Liver (tissue), 9 donors: Measurements from ENCODE around the gene RIMKLA. TPM values are rescaled to one million over a fixed set of nuclear protein-coding genes. Genes with fewer than 3 reads are reported as not detected.

Experiments
- DNase-seq: peaks from one replicate; pipeline ENCODE4 v3.0.0-alpha.2; 2017; ENCODE audit warnings: low spot score
- H3K27ac ChIP-seq, 2 donors: one replicate each; pipeline ENCODE4 v1.7.0; 2013; ENCODE audit warnings: inconsistent platforms in 2 of 2, low read length in 2 of 2, control low read depth in 1 of 2, low read depth in 1 of 2, mild to moderate bottlenecking in 1 of 2
- H3K27me3 ChIP-seq, 4 donors: one replicate each; pipeline versions ENCODE4 v1.6.1 to v1.7.0; 2013; ENCODE audit warnings: low read length in 3 of 4, inconsistent platforms in 1 of 4, mild to moderate bottlenecking in 1 of 4, moderate library complexity in 1 of 4; ENCODE audit not compliant: control insufficient read depth in 4 of 4, insufficient read depth in 4 of 4
- H3K36me3 ChIP-seq, 4 donors: one replicate each; pipeline versions ENCODE4 v1.6.1 to v1.7.0; 2013; ENCODE audit warnings: low read length in 3 of 4, mild to moderate bottlenecking in 3 of 4, low read depth in 1 of 4, moderate library complexity in 1 of 4; ENCODE audit not compliant: control insufficient read depth in 4 of 4, insufficient read depth in 3 of 4
- H3K4me1 ChIP-seq, 4 donors: one replicate each; pipeline versions ENCODE4 v1.6.1 to v1.7.0; 2013; ENCODE audit warnings: low read length in 3 of 4, mild to moderate bottlenecking in 3 of 4, moderate library complexity in 1 of 4; ENCODE audit not compliant: control insufficient read depth in 4 of 4, insufficient read depth in 4 of 4
- H3K4me3 ChIP-seq, 3 donors: one replicate each; pipeline versions ENCODE4 v1.6.1 to v1.7.0; 2013; ENCODE audit warnings: low read length in 3 of 3, control low read depth in 1 of 3, low read depth in 1 of 3, mild to moderate bottlenecking in 1 of 3
- H3K9ac ChIP-seq, 2 donors: one replicate each; pipeline ENCODE4 v1.7.0; 2013; ENCODE audit warnings: low read length in 2 of 2, mild to moderate bottlenecking in 2 of 2, moderate library complexity in 2 of 2, control low read depth in 1 of 2, low read depth in 1 of 2
- H3K9me3 ChIP-seq, 4 donors: one replicate each; pipeline versions ENCODE4 v1.6.1 to v1.7.0; 2013; ENCODE audit warnings: low read length in 3 of 4; ENCODE audit not compliant: control insufficient read depth in 4 of 4
- CTCF ChIP-seq: fragments of 150-350 bp; IDR thresholded peaks from 2 replicates; pipeline ENCODE4 v1.5.1; 2017; ENCODE audit warnings: improper control_type of control experiment, low read depth, low read length; ENCODE audit not compliant: missing input control
- FOXA2 ChIP-seq: IDR thresholded peaks from 2 replicates; pipeline ENCODE4 v1.6.1; 2016; ENCODE audit warnings: antibody characterized with exemption
- HNF4A ChIP-seq, 2 donors: conservative IDR thresholded peaks; 2 replicates each; pipeline ENCODE4 v1.6.1; 2016; ENCODE audit warnings: antibody characterized with exemption in 2 of 2, mild to moderate bottlenecking in 2 of 2
- HNF4G ChIP-seq: IDR thresholded peaks from 2 replicates; pipeline ENCODE4 v1.6.1; 2016; ENCODE audit warnings: antibody characterized with exemption
- JUND ChIP-seq, 2 donors: IDR thresholded peaks; 2 replicates each; pipeline ENCODE4 v1.6.1; 2016; ENCODE audit warnings: antibody characterized with exemption in 2 of 2
- MAX ChIP-seq: IDR thresholded peaks from 2 replicates; pipeline ENCODE4 v1.6.1; 2016; ENCODE audit warnings: antibody characterized with exemption
- RAD21 ChIP-seq, 2 donors: IDR thresholded peaks; 2 replicates each; pipeline ENCODE4 v1.6.1; 2016; ENCODE audit warnings: antibody characterized with exemption in 2 of 2, mild to moderate bottlenecking in 2 of 2
- REST ChIP-seq: IDR thresholded peaks from 2 replicates; pipeline ENCODE4 v1.6.1; 2016; ENCODE audit warnings: antibody characterized with exemption, mild to moderate bottlenecking
- RXRA ChIP-seq, 2 donors: IDR thresholded peaks; 2 replicates each; pipeline ENCODE4 v1.6.1; 2017 to 2018; ENCODE audit warnings: antibody characterized with exemption in 2 of 2, mild to moderate bottlenecking in 1 of 2
- SP1 ChIP-seq: IDR thresholded peaks from 2 replicates; pipeline ENCODE4 v1.6.1; 2018; ENCODE audit warnings: antibody characterized with exemption, mild to moderate bottlenecking
- TAF1 ChIP-seq: conservative IDR thresholded peaks from 2 replicates; pipeline ENCODE4 v1.6.1; 2016; ENCODE audit warnings: antibody characterized with exemption, mild to moderate bottlenecking
- YY1 ChIP-seq: IDR thresholded peaks from 2 replicates; pipeline ENCODE4 v1.6.1; 2016; ENCODE audit warnings: antibody characterized with exemption, mild to moderate bottlenecking
- WGBS: extraction: QIAGEN DNeasy Blood & Tissue Kit; methylation state at CpG from one replicate; pipeline ENCODE4 v1.1.7; 2013; 5-methylcytosine and 5-hydroxymethylcytosine counted together
- polyA plus RNA-seq, 2 donors: library from polyadenylated mRNA; stranded (reverse) in 1 of 2; unstranded in 1 of 2; fragments of 200-250 nt in 1 of 2; fragments of >200 nt in 1 of 2; fragmentation: Nextera tagmentation in 1 of 2; extraction: Ambion mirVana in 1 of 2; gene quantifications; one replicate each; pipeline versions ENCODE4 v1.2.1 to v1.2.3, GENCODE V29; 2013 to 2015
- total RNA-seq, 2 donors: library from RNA; depleted of rRNA; stranded (reverse); fragments of >200 nt; gene quantifications; one replicate each; pipeline ENCODE4 v1.2.3, GENCODE V29; 2014
- donor health status: healthy.
- donor health status: healthy.
- donor health status: healthy.
- donor health status: healthy.
- donor health status: healthy.

The RIMKLA gene
- total and polyA plus RNA-seq, 4 donors, result 0.03 to 0.09 (median 0.08) TPM

GRCh38 chr1:42365118-42365517, 15.5 kb upstream of the RIMKLA start:
- no peaks in the 10 kb centered on the region for H3K9me3 ChIP-seq
- H3K27me3 ChIP-seq, result no peaks in the 10 kb centered on the region
- H3K9ac ChIP-seq, result no peak overlapping the region
- no peak for DNase-seq
- H3K36me3 ChIP-seq, result no peaks in the 10 kb centered on the region
- no peak overlapping the region for H3K4me3 ChIP-seq
- TF ChIP-seq JUND (IDR thresholded peaks at IDR 0.05), result no peak
- TF ChIP-seq CTCF, result no peak
- TF ChIP-seq HNF4A (conservative IDR thresholded peaks at IDR 0.05), result no peak
- no peak for TF ChIP-seq RAD21 (IDR thresholded peaks at IDR 0.05)
- TF ChIP-seq SP1, result no peak
- no peak for TF ChIP-seq RXRA (IDR thresholded peaks at IDR 0.05)
- H3K27ac ChIP-seq, result no peak overlapping the region
- peaks cover 0 to 7% (median 0%) of the 10 kb centered on the region in 4 donors for H3K4me1 ChIP-seq
- 83% methylated on average over 2 of the region's 2 CpGs for WGBS

GRCh38 chr1:42368096-42368795, 12.3 kb upstream of the RIMKLA start:
- 67% methylated on average over 7 of the region's 7 CpGs for WGBS
- H3K9me3 ChIP-seq, result no peaks in the 10 kb centered on the region
- peaks cover 0 to 7% (median 0%) of the 10 kb centered on the region in 4 donors for H3K4me1 ChIP-seq
- H3K4me3 ChIP-seq, result no peak overlapping the region
- no peaks in the 10 kb centered on the region for H3K36me3 ChIP-seq
- no peaks in the 10 kb centered on the region for H3K27me3 ChIP-seq
- DNase-seq, result no peak
- no peak overlapping the region for H3K9ac ChIP-seq
- TF ChIP-seq TAF1 (no peak), HNF4A (conservative IDR thresholded peaks at IDR 0.05) (peak in 1 of 2 donors; percentile 22)
- no peak overlapping the region for H3K27ac ChIP-seq

- Histone ChIP-seq H3K27me3 (no peaks in the 10 kb centered on the region), H3K9ac (no peak overlapping the region), H3K27ac (no peak overlapping the region), H3K36me3 (no peaks in the 10 kb centered on the region), H3K4me1 (peaks cover 0 to 7% (median 0%) of the 10 kb centered on the region in 4 donors), H3K9me3 (no peaks in the 10 kb centered on the region), H3K4me3 (no peak overlapping the region)
- DNase-seq, result no peak
- TF ChIP-seq TAF1 (no peak), HNF4G (no peak), FOXA2 (no peak), MAX (no peak), YY1 (no peak), RXRA (IDR thresholded peaks at IDR 0.05) (no peak), REST (no peak)
- WGBS, result 86% methylated on average over 1 of the region's 1 CpG
Observed at GRCh38 chr1:42369471-42369870, 11.1 kb upstream of the RIMKLA start.
